ENCODE data around the gene PIKFYVE. TPM values are rescaled to one million over a fixed set of nuclear protein-coding genes. Genes with fewer than 3 reads are reported as not detected.

PIKFYVE gene
- total and polyA plus RNA-seq, 2 of the 8 experiments (the other 6 are each of a cell fraction or from before 2014, with no cell fraction given) = 8.8 to 33.5 TPM

DNA sequence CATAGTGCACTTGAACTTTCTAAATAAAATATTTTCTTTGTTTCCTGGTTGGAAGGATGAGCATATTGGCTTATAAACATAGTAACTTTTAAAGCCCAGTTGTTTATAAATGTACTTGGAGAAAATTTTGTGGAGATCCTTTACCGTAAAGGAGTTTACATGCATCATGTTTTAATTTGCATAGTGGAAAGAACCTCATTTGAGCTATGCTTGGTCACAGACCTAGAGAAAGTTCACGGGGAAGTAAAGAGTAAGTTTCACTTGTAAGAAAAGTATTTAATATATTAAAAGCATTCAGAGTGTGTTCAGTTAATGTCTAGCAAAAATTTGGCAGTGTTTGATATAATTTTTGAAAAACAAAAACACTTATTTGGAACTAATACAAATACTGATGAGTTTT is 45.3 kb downstream of the PIKFYVE start (continued):
- TF ChIP-seq BRCA1 (IDR thresholded peaks at IDR 0.05; ENCODE audit: low read depth, low read length) = no peak
